ENCODE measurements around the gene ASIC1. TPM values are rescaled to one million over a fixed set of nuclear protein-coding genes. Genes with fewer than 3 reads are reported as not detected.

The ASIC1 gene
- total and polyA plus RNA-seq, 2 donors from 2014 or later = 0.99 to 1.6 TPM

- TF ChIP-seq CTCF (IDR thresholded peaks at IDR 0.05; ENCODE audit: borderline replicate concordance, extremely low read depth, insufficient read depth) = no peak
- Histone ChIP-seq H3K27ac (ENCODE audit: low read depth in 2 of 2, low read length in 2 of 2) (peak overlapping the region; percentile 97), H3K36me3 (ENCODE audit: control insufficient read depth in 2 of 3, insufficient read depth in 3 of 3, low read length in 3 of 3) (peaks cover 0 to 6% (median 0%) of the 10 kb centered on the region in 3 donors), H3K9me3 (ENCODE audit: control insufficient read depth in 2 of 3, insufficient read depth in 1 of 3, low read length in 3 of 3) (no peaks in the 10 kb centered on the region), H3K4me3 (ENCODE audit: low read length in 3 of 3) (no peak overlapping the region), H3K27me3 (ENCODE audit: control insufficient read depth, insufficient read depth, low read length) (no peaks in the 10 kb centered on the region), H3K4me1 (ENCODE audit: control insufficient read depth in 2 of 3, insufficient read depth in 2 of 3, low read depth in 1 of 3, low read length in 3 of 3) (peaks cover 0 to 37% (median 21%) of the 10 kb centered on the region in 3 donors), H3K9ac (ENCODE audit: low read length in 3 of 3) (peak overlapping the region in 1 of 3 donors; percentile 80)
- intact Hi-C loops (cut with DNase I) = no loop called here
- FAIRE-seq (no peak), DNase-seq (peak in 1 of 5 donors; percentile 57)
These were observed 51.9 kb downstream of the ASIC1 start for GRCh38 chr12:50109319-50109718.

- Histone ChIP-seq H3K36me3 (ENCODE audit: control insufficient read depth in 2 of 3, insufficient read depth in 3 of 3, low read length in 3 of 3) (peaks cover 0 to 6% (median 0%) of the 10 kb centered on the region in 3 donors), H3K4me3 (ENCODE audit: low read length in 3 of 3) (peak overlapping the region; percentile 12 to 62 (median 47)), H3K4me1 (ENCODE audit: control insufficient read depth in 2 of 3, insufficient read depth in 2 of 3, low read depth in 1 of 3, low read length in 3 of 3) (peaks cover 0 to 39% (median 21%) of the 10 kb centered on the region in 3 donors), H3K9ac (ENCODE audit: low read length in 3 of 3) (peak overlapping the region in 2 of 3 donors; percentile 44 to 80), H3K27ac (ENCODE audit: low read depth in 2 of 2, low read length in 2 of 2) (peak overlapping the region; percentile 97), H3K27me3 (ENCODE audit: control insufficient read depth, insufficient read depth, low read length) (no peaks in the 10 kb centered on the region), H3K9me3 (ENCODE audit: control insufficient read depth in 2 of 3, insufficient read depth in 1 of 3, low read length in 3 of 3) (no peaks in the 10 kb centered on the region)
- DNase-seq (peak in 4 of 5 donors; percentile 55 to 84 (median 68)), FAIRE-seq (no peak)
- TF ChIP-seq CTCF (IDR thresholded peaks at IDR 0.05; ENCODE audit: borderline replicate concordance, extremely low read depth, insufficient read depth) = no peak
- intact Hi-C loops (cut with DNase I) = no loop called here
These were observed 52.8 kb downstream of the ASIC1 start for GRCh38 chr12:50110127-50110761.

- Histone ChIP-seq H3K4me1 (ENCODE audit: control insufficient read depth in 2 of 3, insufficient read depth in 2 of 3, low read depth in 1 of 3, low read length in 3 of 3) (peaks cover 0 to 39% (median 21%) of the 10 kb centered on the region in 3 donors), H3K4me3 (ENCODE audit: low read length in 3 of 3) (peak overlapping the region; percentile 12 to 62 (median 47)), H3K27ac (ENCODE audit: low read depth in 2 of 2, low read length in 2 of 2) (peak overlapping the region; percentile 97), H3K36me3 (ENCODE audit: control insufficient read depth in 2 of 3, insufficient read depth in 3 of 3, low read length in 3 of 3) (peaks cover 0 to 6% (median 0%) of the 10 kb centered on the region in 3 donors), H3K27me3 (ENCODE audit: control insufficient read depth, insufficient read depth, low read length) (no peaks in the 10 kb centered on the region), H3K9me3 (ENCODE audit: control insufficient read depth in 2 of 3, insufficient read depth in 1 of 3, low read length in 3 of 3) (no peaks in the 10 kb centered on the region), H3K9ac (ENCODE audit: low read length in 3 of 3) (peak overlapping the region in 2 of 3 donors; percentile 44 to 80)
- DNase-seq (peak; percentile 92 to 95 (median 94)), FAIRE-seq (no peak)
- intact Hi-C loops (cut with DNase I) = no loop called here
- no peak for TF ChIP-seq CTCF (IDR thresholded peaks at IDR 0.05; ENCODE audit: borderline replicate concordance, extremely low read depth, insufficient read depth)
These were observed 53.5 kb downstream of the ASIC1 start for GRCh38 chr12:50110762-50111351.
